NCI-H2107 treated with DMSO at 0.1 percent for 48 hours (cell line): ENCODE measurements around the gene IFFO2.

Experiments
- DNase-seq: peaks from one replicate; lab custom pipeline; 2025; ENCODE audit not compliant: unreplicated experiment; lab: John Stamatoyannopoulos, UW

The IFFO2 gene

GRCh38 chr1:18972991-18973390 lies 16.5 kb upstream of the IFFO2 start:
- no peak for DNase-seq

GRCh38 chr1:18972531-18972930 lies 16.1 kb upstream of the IFFO2 start:
- DNase-seq, result no peak

DNA sequence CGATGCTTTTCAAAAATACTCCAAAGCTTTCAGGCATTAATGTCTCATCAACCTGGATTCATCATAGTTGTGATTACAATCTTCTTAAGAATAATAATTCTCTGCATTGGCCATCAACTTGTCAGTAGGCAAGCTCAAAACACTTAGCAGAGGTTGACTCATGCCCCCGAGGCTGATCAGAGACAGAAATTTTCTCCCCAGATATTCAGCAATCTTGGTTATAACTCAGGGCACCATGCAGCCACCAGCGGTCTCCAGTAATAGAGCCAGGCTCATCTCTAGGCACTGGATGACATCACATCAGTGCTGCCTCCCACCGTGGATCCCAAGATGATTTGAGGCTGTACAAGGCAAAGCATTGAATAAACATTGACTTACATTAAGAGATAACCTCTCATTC lies 14.3 kb upstream of the IFFO2 start:
- no peak for DNase-seq

- no peak for DNase-seq
Observed at GRCh38 chr1:18970358-18970757, 13.9 kb upstream of the IFFO2 start.

- DNase-seq, result no peak
Observed at GRCh38 chr1:18967066-18967690, 10.7 kb upstream of the IFFO2 start.

- no peak for DNase-seq
Observed at GRCh38 chr1:18965206-18966173, 9.0 kb upstream of the IFFO2 start.

- no peak for DNase-seq
Observed at GRCh38 chr1:18963968-18964367, 7.5 kb upstream of the IFFO2 start.

- no peak for DNase-seq
Observed at GRCh38 chr1:18962855-18963737, 6.6 kb upstream of the IFFO2 start.

- no peak for DNase-seq
Observed at GRCh38 chr1:18962121-18962721, 5.7 kb upstream of the IFFO2 start.

DNA sequence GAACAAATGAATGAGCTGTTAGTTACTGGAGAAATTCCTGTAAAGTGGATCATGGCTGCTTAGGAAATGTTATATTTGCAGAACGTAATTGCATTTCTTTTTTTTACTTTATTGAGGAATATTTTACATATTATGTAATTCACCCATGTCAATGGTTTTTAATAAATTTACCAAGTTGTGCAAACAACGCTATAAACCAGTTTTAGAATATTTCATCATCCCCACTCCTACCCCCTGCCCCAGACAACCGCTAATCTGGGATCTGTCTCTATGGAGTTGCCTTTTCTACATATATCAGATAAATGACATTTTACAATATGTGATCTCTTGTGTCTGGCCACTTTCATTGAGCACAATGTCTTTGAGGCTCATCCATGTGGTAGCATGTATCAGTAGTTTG lies 4.3 kb upstream of the IFFO2 start:
- no peak for DNase-seq

DNA sequence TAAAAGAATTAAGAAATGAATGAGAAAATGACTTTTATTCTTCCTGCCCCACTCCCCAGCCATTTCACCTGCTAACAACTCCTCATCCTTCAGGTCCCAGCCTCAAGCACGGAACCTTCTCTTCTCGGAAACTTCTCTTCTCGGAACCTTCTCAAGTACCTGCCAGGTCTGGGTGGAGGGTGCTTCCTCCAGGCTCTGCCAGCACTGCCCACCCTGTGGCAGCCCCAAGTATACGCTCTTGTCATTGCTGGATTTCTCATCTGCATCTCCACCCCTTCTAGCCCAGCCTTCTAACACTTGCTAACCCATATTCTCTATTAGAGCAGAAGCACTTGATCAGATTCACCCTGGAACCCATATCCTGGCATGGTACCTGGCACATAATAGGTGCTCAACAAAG lies 3.9 kb upstream of the IFFO2 start:
- DNase-seq, result no peak

- no peak for DNase-seq
Observed at GRCh38 chr1:18959591-18959990, 3.1 kb upstream of the IFFO2 start.

GRCh38 chr1:18957532-18958300 lies 1.2 kb upstream of the IFFO2 start:
- DNase-seq, result no peak

- DNase-seq, result no peak
Observed at GRCh38 chr1:18957136-18957521, 653 bp upstream of the IFFO2 start.

DNA sequence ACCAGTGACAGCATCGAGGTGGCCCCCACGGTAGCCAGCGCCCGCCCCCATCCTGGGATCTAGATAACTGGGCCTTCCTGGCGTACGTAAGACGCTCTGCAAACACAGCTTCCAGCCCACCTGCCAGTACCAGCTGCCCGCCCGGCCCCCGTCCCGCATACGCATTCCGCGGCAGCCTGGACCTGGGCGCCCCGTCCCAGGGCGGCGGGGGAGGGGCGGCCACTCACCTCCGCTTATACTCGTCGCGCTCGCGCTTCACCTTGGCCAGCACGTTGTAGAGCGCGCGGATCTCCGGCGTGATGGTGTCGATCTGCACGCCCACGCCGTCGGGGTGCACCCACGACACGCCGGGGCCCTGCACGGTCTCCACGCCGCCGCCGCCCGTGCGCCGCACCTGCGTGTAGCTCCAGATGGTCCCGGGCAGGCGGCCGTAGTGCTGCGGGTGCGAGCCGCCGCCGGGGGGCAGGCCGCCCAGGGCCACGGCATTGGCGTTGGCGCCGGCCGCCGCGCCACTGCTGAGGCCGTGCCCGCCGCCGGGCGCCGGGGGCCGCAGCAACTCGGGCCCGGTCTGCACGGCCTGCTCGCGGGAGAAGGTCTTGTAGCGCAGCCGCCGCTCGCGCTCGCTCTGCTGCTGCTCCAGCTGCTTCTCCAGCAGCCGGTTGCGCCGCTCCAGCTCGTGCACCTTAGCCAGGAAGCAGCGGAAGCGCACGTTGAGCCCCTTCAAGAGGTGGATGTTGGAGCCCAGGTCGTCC lies 859 bp downstream of the IFFO2 start:
- no peak for DNase-seq

DNA sequence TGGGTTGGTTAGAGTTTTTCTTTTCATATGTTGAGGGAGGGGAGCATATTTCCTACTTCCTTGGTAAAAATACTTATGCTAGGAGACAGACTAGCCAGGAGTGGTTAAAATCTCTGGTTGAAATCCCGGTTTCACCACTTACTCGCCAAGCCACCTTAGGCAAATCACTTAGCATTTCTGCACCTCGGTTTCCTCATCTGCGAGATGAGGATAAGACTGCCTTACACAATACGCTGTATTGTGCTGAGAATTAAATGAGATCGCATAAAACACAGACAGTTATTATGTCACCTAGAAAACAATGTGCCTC lies 1.4 kb downstream of the IFFO2 start:
- no peak for DNase-seq

DNA sequence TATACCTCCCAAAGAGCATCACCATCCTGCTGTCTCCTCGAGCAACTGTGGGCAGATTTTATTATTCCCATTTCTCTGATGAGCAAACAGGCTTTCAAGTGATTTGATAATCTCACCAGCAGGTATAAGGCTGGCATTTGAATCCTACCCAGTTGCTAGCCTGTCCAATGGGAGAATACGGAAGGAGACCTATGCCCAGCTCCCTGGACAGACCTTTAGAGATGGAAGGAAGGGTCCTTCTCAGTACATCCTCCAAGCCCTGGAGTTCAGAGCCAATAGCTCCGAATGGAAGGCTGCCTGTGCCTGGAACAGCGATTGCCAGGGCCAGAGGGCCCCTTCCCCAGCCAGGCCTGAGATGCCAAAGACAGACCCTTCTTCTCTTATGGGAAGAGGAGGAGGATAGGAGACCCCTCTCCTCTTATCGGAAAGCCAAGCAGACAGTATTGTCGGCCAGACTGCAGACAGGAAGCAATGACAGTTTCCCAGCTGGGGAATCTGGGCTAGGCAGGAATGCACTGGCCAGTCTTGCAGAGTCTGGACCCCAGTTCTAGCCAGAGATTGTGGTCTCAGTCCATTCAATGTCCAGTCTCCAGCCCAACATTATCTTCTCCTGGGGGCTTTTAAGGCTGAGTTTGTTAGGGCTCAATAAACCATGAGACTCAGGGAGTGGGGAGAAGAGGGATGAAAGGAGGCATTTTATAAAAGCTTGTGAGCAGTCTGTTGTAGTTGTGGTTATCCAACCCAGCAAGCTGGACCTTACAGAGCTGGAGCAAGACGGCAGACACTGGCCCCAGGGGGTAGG lies 2.0 kb downstream of the IFFO2 start:
- DNase-seq, result no peak

- DNase-seq, result no peak
Observed at GRCh38 chr1:18953731-18954231, 2.7 kb downstream of the IFFO2 start.
